ENCODE measurements around the gene OSTF1.

The OSTF1 gene

GRCh38 chr9:75148561-75148960 is 60.2 kb downstream of the OSTF1 start:
- Mint-ChIP-seq H3K4me3 (peak overlapping the region; percentile 51), H3K9me3 (peaks cover 22% of the 10 kb centered on the region), H3K36me3 (ENCODE audit: low read depth) (peaks cover 54% of the 10 kb centered on the region), H3K27me3 (ENCODE audit: low read depth) (no peaks in the 10 kb centered on the region), H3K4me1 (ENCODE audit: low read depth) (peaks cover 65% of the 10 kb centered on the region), H3K27ac (peak overlapping the region; percentile 92)

GRCh38 chr9:75149841-75150241 is 61.5 kb downstream of the OSTF1 start:
- H3K27ac Mint-ChIP-seq: peak overlapping the region; percentile 68
- peaks cover 9% of the 10 kb centered on the region for H3K9me3 Mint-ChIP-seq
- H3K36me3 Mint-ChIP-seq (ENCODE audit: low read depth): peaks cover 46% of the 10 kb centered on the region
- H3K4me3 Mint-ChIP-seq: peak overlapping the region; percentile 61
- H3K27me3 Mint-ChIP-seq (ENCODE audit: low read depth): no peaks in the 10 kb centered on the region
- peaks cover 67% of the 10 kb centered on the region for H3K4me1 Mint-ChIP-seq (ENCODE audit: low read depth)

- Mint-ChIP-seq H3K36me3 (ENCODE audit: low read depth) (peaks cover 41% of the 10 kb centered on the region), H3K4me3 (peak overlapping the region; percentile 3), H3K4me1 (ENCODE audit: low read depth) (peaks cover 63% of the 10 kb centered on the region), H3K27me3 (ENCODE audit: low read depth) (no peaks in the 10 kb centered on the region), H3K27ac (peak overlapping the region; percentile 46), H3K9me3 (peaks cover 2% of the 10 kb centered on the region)
Measured at GRCh38 chr9:75150512-75150911, 62.2 kb downstream of the OSTF1 start.

- Mint-ChIP-seq H3K27me3 (ENCODE audit: low read depth) (no peaks in the 10 kb centered on the region), H3K36me3 (ENCODE audit: low read depth) (peaks cover 38% of the 10 kb centered on the region), H3K9me3 (no peaks in the 10 kb centered on the region), H3K4me1 (ENCODE audit: low read depth) (peaks cover 60% of the 10 kb centered on the region), H3K27ac (peak overlapping the region; percentile 86), H3K4me3 (peak overlapping the region; percentile 65)
Measured at GRCh38 chr9:75152416-75152815, 64.1 kb downstream of the OSTF1 start.

- Mint-ChIP-seq H3K4me1 (ENCODE audit: low read depth) (peaks cover 30% of the 10 kb centered on the region), H3K27ac (no peak overlapping the region), H3K27me3 (ENCODE audit: low read depth) (no peaks in the 10 kb centered on the region), H3K9me3 (no peaks in the 10 kb centered on the region), H3K4me3 (no peak overlapping the region), H3K36me3 (ENCODE audit: low read depth) (peaks cover 37% of the 10 kb centered on the region)
Measured at GRCh38 chr9:75156858-75157257, 68.5 kb downstream of the OSTF1 start.

- Mint-ChIP-seq H3K4me1 (ENCODE audit: low read depth) (peaks cover 12% of the 10 kb centered on the region), H3K27ac (peak overlapping the region; percentile 6), H3K27me3 (ENCODE audit: low read depth) (no peaks in the 10 kb centered on the region), H3K9me3 (peaks cover 22% of the 10 kb centered on the region), H3K4me3 (no peak overlapping the region), H3K36me3 (ENCODE audit: low read depth) (peaks cover 48% of the 10 kb centered on the region)
Measured at GRCh38 chr9:75161116-75161857, 73.0 kb downstream of the OSTF1 start.

GRCh38 chr9:75163764-75164163 is 75.5 kb downstream of the OSTF1 start:
- Mint-ChIP-seq H3K27me3 (ENCODE audit: low read depth) (no peaks in the 10 kb centered on the region), H3K27ac (no peak overlapping the region), H3K4me3 (no peak overlapping the region), H3K9me3 (peaks cover 37% of the 10 kb centered on the region), H3K36me3 (ENCODE audit: low read depth) (peaks cover 58% of the 10 kb centered on the region), H3K4me1 (ENCODE audit: low read depth) (peaks cover 22% of the 10 kb centered on the region)

- H3K4me3 Mint-ChIP-seq: no peak overlapping the region
- H3K27ac Mint-ChIP-seq: no peak overlapping the region
- peaks cover 30% of the 10 kb centered on the region for H3K4me1 Mint-ChIP-seq (ENCODE audit: low read depth)
- H3K27me3 Mint-ChIP-seq (ENCODE audit: low read depth): no peaks in the 10 kb centered on the region
- peaks cover 64% of the 10 kb centered on the region for H3K36me3 Mint-ChIP-seq (ENCODE audit: low read depth)
- peaks cover 37% of the 10 kb centered on the region for H3K9me3 Mint-ChIP-seq
Measured at GRCh38 chr9:75164573-75164972, 76.3 kb downstream of the OSTF1 start.

GRCh38 chr9:75167281-75167680 is 79.0 kb downstream of the OSTF1 start:
- peak overlapping the region; percentile 35 for H3K27ac Mint-ChIP-seq
- H3K4me1 Mint-ChIP-seq (ENCODE audit: low read depth): peaks cover 45% of the 10 kb centered on the region
- peaks cover 75% of the 10 kb centered on the region for H3K36me3 Mint-ChIP-seq (ENCODE audit: low read depth)
- no peak overlapping the region for H3K4me3 Mint-ChIP-seq
- no peaks in the 10 kb centered on the region for H3K27me3 Mint-ChIP-seq (ENCODE audit: low read depth)
- H3K9me3 Mint-ChIP-seq: peaks cover 37% of the 10 kb centered on the region

- Mint-ChIP-seq H3K27me3 (ENCODE audit: low read depth) (no peaks in the 10 kb centered on the region), H3K9me3 (peaks cover 31% of the 10 kb centered on the region), H3K4me3 (no peak overlapping the region), H3K4me1 (ENCODE audit: low read depth) (peaks cover 49% of the 10 kb centered on the region), H3K36me3 (ENCODE audit: low read depth) (peaks cover 75% of the 10 kb centered on the region), H3K27ac (peak overlapping the region; percentile 39)
Measured at GRCh38 chr9:75168270-75169178, 80.2 kb downstream of the OSTF1 start.

- Mint-ChIP-seq H3K36me3 (ENCODE audit: low read depth) (peaks cover 72% of the 10 kb centered on the region), H3K4me3 (no peak overlapping the region), H3K27ac (no peak overlapping the region), H3K9me3 (peaks cover 29% of the 10 kb centered on the region), H3K27me3 (ENCODE audit: low read depth) (no peaks in the 10 kb centered on the region), H3K4me1 (ENCODE audit: low read depth) (peaks cover 49% of the 10 kb centered on the region)
Measured at GRCh38 chr9:75169623-75170022, 81.3 kb downstream of the OSTF1 start.

GRCh38 chr9:75170898-75171360 is 82.6 kb downstream of the OSTF1 start:
- H3K9me3 Mint-ChIP-seq: peaks cover 17% of the 10 kb centered on the region
- no peaks in the 10 kb centered on the region for H3K27me3 Mint-ChIP-seq (ENCODE audit: low read depth)
- H3K36me3 Mint-ChIP-seq (ENCODE audit: low read depth): peaks cover 63% of the 10 kb centered on the region
- H3K4me3 Mint-ChIP-seq: no peak overlapping the region
- peaks cover 49% of the 10 kb centered on the region for H3K4me1 Mint-ChIP-seq (ENCODE audit: low read depth)
- H3K27ac Mint-ChIP-seq: peak overlapping the region; percentile 60

- peaks cover 16% of the 10 kb centered on the region for H3K4me1 Mint-ChIP-seq (ENCODE audit: low read depth)
- no peaks in the 10 kb centered on the region for H3K27me3 Mint-ChIP-seq (ENCODE audit: low read depth)
- peaks cover 35% of the 10 kb centered on the region for H3K36me3 Mint-ChIP-seq (ENCODE audit: low read depth)
- H3K4me3 Mint-ChIP-seq: no peak overlapping the region
- H3K9me3 Mint-ChIP-seq: no peaks in the 10 kb centered on the region
- no peak overlapping the region for H3K27ac Mint-ChIP-seq
Measured at GRCh38 chr9:75175395-75175794, 87.1 kb downstream of the OSTF1 start.

GRCh38 chr9:75176037-75176436 is 87.7 kb downstream of the OSTF1 start:
- no peak overlapping the region for H3K4me3 Mint-ChIP-seq
- peaks cover 9% of the 10 kb centered on the region for H3K4me1 Mint-ChIP-seq (ENCODE audit: low read depth)
- H3K27me3 Mint-ChIP-seq (ENCODE audit: low read depth): no peaks in the 10 kb centered on the region
- peaks cover 30% of the 10 kb centered on the region for H3K36me3 Mint-ChIP-seq (ENCODE audit: low read depth)
- H3K27ac Mint-ChIP-seq: no peak overlapping the region
- H3K9me3 Mint-ChIP-seq: no peaks in the 10 kb centered on the region

- no peaks in the 10 kb centered on the region for H3K9me3 Mint-ChIP-seq
- peaks cover 11% of the 10 kb centered on the region for H3K4me1 Mint-ChIP-seq (ENCODE audit: low read depth)
- H3K27me3 Mint-ChIP-seq (ENCODE audit: low read depth): no peaks in the 10 kb centered on the region
- peaks cover 17% of the 10 kb centered on the region for H3K36me3 Mint-ChIP-seq (ENCODE audit: low read depth)
- no peak overlapping the region for H3K4me3 Mint-ChIP-seq
- no peak overlapping the region for H3K27ac Mint-ChIP-seq
Measured at GRCh38 chr9:75181750-75182149, 93.4 kb downstream of the OSTF1 start.
